ENCODE data around the gene HARBI1. TPM values are rescaled to one million over a fixed set of nuclear protein-coding genes. Genes with fewer than 3 reads are reported as not detected.
"Not testable (repeated sequence)": the region's sequence is repeated elsewhere in the genome, so short reads cannot be mapped to it uniquely, and the experiment has no call there.

The HARBI1 gene
- total RNA-seq, 3 donors from 2014 or later: 5.5 to 8.1 (median 5.7) TPM

- ATAC-seq: no peak
- no peaks in the 10 kb centered on the region for H3K27me3 Mint-ChIP-seq (ENCODE audit: low read depth)
- peaks cover 32% of the 10 kb centered on the region for H3K4me1 Mint-ChIP-seq (ENCODE audit: low read depth)
- peak overlapping the region; percentile 97 for H3K4me3 Mint-ChIP-seq
- H3K36me3 Mint-ChIP-seq (ENCODE audit: insufficient read depth): peaks cover 2% of the 10 kb centered on the region
- H3K9me3 Mint-ChIP-seq: no peaks in the 10 kb centered on the region
- no peak for DNase-seq
Measured at GRCh38 chr11:46594785-46595184, 22.2 kb downstream of the HARBI1 start.

DNA sequence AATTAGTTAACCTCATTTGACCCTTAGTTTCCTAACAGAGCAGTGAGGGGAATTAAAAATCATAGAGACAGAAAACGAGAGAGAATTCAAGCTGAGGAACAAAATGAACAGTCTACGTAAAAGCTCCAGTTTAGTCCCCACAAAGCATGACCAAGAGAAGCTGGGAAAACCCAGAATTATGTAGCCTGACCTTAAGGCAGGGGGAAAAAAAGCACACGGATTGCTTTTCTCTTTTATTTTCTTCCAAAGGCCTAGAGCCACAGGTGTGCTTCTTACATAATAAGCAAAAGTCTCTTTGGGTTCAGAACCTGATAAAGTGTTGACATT, 22.7 kb downstream of the HARBI1 start:
- DNase-seq (no peak), ATAC-seq (no peak)
- Mint-ChIP-seq H3K4me1 (ENCODE audit: low read depth) (peaks cover 34% of the 10 kb centered on the region), H3K27me3 (ENCODE audit: low read depth) (no peaks in the 10 kb centered on the region), H3K4me3 (peak overlapping the region; percentile 97), H3K36me3 (ENCODE audit: insufficient read depth) (peaks cover 2% of the 10 kb centered on the region), H3K9me3 (no peaks in the 10 kb centered on the region)

GRCh38 chr11:46593550-46594373, 23.3 kb downstream of the HARBI1 start, which contains the start of gene AMBRA1:
Gene AMBRA1 (minus strand): TSS chr11:46594023. CDS start chr11:46548380, 45,643 bp downstream.
- H3K4me1 Mint-ChIP-seq (ENCODE audit: low read depth): peaks cover 40% of the 10 kb centered on the region
- peaks cover 2% of the 10 kb centered on the region for H3K36me3 Mint-ChIP-seq (ENCODE audit: insufficient read depth)
- H3K4me3 Mint-ChIP-seq: peak within 1 kb of the TSS; percentile 97
- H3K9me3 Mint-ChIP-seq: no peaks in the 10 kb centered on the region
- peak; percentile 95 to 97 for ATAC-seq
- H3K27me3 Mint-ChIP-seq (ENCODE audit: low read depth): no peaks in the 10 kb centered on the region
- DNase-seq: peak; percentile 68

DNA sequence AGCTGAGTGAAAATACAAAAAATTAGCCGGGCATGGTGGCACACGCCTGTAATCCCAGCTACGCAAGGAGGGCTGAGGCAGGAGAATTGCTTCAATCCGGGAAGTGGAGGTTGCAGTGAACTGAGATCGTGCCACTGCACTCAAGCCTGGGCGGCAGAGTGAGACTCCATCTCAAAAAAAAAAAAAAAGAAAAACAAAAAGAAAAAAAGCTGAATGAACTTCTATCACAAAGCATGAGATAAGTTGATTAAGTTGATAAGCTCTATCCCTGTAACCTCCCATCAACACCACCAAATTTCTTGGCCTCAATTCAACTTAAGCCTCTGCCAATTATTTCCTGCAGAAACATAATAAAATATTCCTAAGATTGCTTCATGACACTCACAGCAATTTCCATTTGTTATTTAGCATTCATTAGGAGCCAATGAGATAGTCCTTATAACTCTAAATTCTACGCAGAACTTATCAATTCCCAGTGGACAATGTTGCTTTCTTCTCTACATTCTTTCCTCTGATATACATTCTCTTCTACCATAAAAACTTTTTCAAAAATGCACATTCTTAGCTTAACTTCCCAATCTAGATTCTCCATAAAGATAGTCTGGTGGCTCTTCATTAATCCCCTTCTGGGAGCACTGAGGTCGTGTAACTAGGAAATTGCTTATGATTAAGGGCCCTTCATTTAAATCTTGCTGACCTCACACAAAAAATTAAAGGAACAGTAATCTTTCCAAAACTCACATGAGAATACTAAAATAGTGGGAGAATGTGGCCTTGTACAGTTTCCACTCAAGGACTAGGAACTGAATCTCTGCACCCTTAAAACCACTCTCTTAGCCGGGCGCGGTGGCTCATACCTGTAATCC, 26.1 kb downstream of the HARBI1 start:
- DNase-seq (no peak), ATAC-seq (no peak)
- Mint-ChIP-seq H3K36me3 (ENCODE audit: insufficient read depth) (peaks cover 5% of the 10 kb centered on the region), H3K4me1 (ENCODE audit: low read depth) (peaks cover 50% of the 10 kb centered on the region), H3K9me3 (no peaks in the 10 kb centered on the region), H3K27me3 (ENCODE audit: low read depth) (no peaks in the 10 kb centered on the region), H3K4me3 (peak overlapping the region; percentile 25)

DNA sequence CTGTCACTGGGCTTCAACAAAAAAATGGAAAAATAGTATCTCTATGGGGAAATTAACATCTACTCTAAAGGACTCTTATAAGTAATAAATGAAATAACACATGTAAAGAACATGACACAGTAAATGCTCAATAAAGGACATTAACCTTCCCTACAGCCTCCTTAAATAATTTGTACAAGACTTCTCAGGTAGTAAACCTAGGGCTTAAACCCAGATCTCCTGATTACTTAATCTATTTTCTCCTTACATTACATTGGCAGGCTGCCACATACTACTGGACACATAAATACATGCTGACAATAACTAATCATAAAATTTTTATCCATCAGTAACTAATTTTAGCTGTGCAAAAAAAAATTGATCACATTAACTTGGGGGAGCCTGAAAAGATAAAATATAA, 28.1 kb downstream of the HARBI1 start:
- H3K4me3 Mint-ChIP-seq: no peak overlapping the region
- peaks cover 44% of the 10 kb centered on the region for H3K4me1 Mint-ChIP-seq (ENCODE audit: low read depth)
- peaks cover 5% of the 10 kb centered on the region for H3K36me3 Mint-ChIP-seq (ENCODE audit: insufficient read depth)
- DNase-seq (no peak), ATAC-seq (no peak)
- H3K9me3 Mint-ChIP-seq: no peaks in the 10 kb centered on the region
- no peaks in the 10 kb centered on the region for H3K27me3 Mint-ChIP-seq (ENCODE audit: low read depth)

GRCh38 chr11:46588131-46588530, 28.9 kb downstream of the HARBI1 start:
- no peaks in the 10 kb centered on the region for H3K27me3 Mint-ChIP-seq (ENCODE audit: low read depth)
- peaks cover 41% of the 10 kb centered on the region for H3K4me1 Mint-ChIP-seq (ENCODE audit: low read depth)
- H3K4me3 Mint-ChIP-seq: no peak overlapping the region
- DNase-seq: no peak
- no peak for ATAC-seq
- peaks cover 5% of the 10 kb centered on the region for H3K36me3 Mint-ChIP-seq (ENCODE audit: insufficient read depth)
- no peaks in the 10 kb centered on the region for H3K9me3 Mint-ChIP-seq

- DNase-seq; H3K4me3 Mint-ChIP-seq; ATAC-seq; H3K9me3 Mint-ChIP-seq; H3K27me3 Mint-ChIP-seq (ENCODE audit: low read depth): not testable (repeated sequence)
- peaks cover 31% of the 10 kb centered on the region for H3K4me1 Mint-ChIP-seq (ENCODE audit: low read depth)
- peaks cover 20% of the 10 kb centered on the region for H3K36me3 Mint-ChIP-seq (ENCODE audit: insufficient read depth)
Measured at GRCh38 chr11:46583513-46583912, 33.5 kb downstream of the HARBI1 start.

GRCh38 chr11:46582588-46582987, 34.4 kb downstream of the HARBI1 start:
- H3K4me1 Mint-ChIP-seq (ENCODE audit: low read depth): peaks cover 28% of the 10 kb centered on the region
- no peak overlapping the region for H3K4me3 Mint-ChIP-seq
- peaks cover 17% of the 10 kb centered on the region for H3K36me3 Mint-ChIP-seq (ENCODE audit: insufficient read depth)
- no peaks in the 10 kb centered on the region for H3K27me3 Mint-ChIP-seq (ENCODE audit: low read depth)
- DNase-seq (no peak), ATAC-seq (no peak)
- H3K9me3 Mint-ChIP-seq: no peaks in the 10 kb centered on the region

GRCh38 chr11:46577058-46577457, 40.0 kb downstream of the HARBI1 start:
- H3K4me1 Mint-ChIP-seq (ENCODE audit: low read depth): peaks cover 41% of the 10 kb centered on the region
- H3K9me3 Mint-ChIP-seq: no peaks in the 10 kb centered on the region
- H3K27me3 Mint-ChIP-seq (ENCODE audit: low read depth): no peaks in the 10 kb centered on the region
- peaks cover 25% of the 10 kb centered on the region for H3K36me3 Mint-ChIP-seq (ENCODE audit: insufficient read depth)
- ATAC-seq: no peak
- no peak overlapping the region for H3K4me3 Mint-ChIP-seq
- no peak for DNase-seq

- no peaks in the 10 kb centered on the region for H3K9me3 Mint-ChIP-seq
- ATAC-seq (no peak), DNase-seq (no peak)
- peaks cover 37% of the 10 kb centered on the region for H3K4me1 Mint-ChIP-seq (ENCODE audit: low read depth)
- no peaks in the 10 kb centered on the region for H3K27me3 Mint-ChIP-seq (ENCODE audit: low read depth)
- peaks cover 13% of the 10 kb centered on the region for H3K36me3 Mint-ChIP-seq (ENCODE audit: insufficient read depth)
- no peak overlapping the region for H3K4me3 Mint-ChIP-seq
Measured at GRCh38 chr11:46574656-46575055, 42.4 kb downstream of the HARBI1 start.

GRCh38 chr11:46570790-46571398, 46.1 kb downstream of the HARBI1 start:
- H3K36me3 Mint-ChIP-seq (ENCODE audit: insufficient read depth): peaks cover 5% of the 10 kb centered on the region
- no peak for ATAC-seq
- H3K4me1 Mint-ChIP-seq (ENCODE audit: low read depth): peaks cover 21% of the 10 kb centered on the region
- no peaks in the 10 kb centered on the region for H3K9me3 Mint-ChIP-seq
- DNase-seq: no peak
- H3K27me3 Mint-ChIP-seq (ENCODE audit: low read depth): no peaks in the 10 kb centered on the region
- H3K4me3 Mint-ChIP-seq: no peak overlapping the region

- peaks cover 26% of the 10 kb centered on the region for H3K4me1 Mint-ChIP-seq (ENCODE audit: low read depth)
- H3K9me3 Mint-ChIP-seq: no peaks in the 10 kb centered on the region
- ATAC-seq (no peak), DNase-seq (no peak)
- H3K36me3 Mint-ChIP-seq (ENCODE audit: insufficient read depth): peaks cover 2% of the 10 kb centered on the region
- no peaks in the 10 kb centered on the region for H3K27me3 Mint-ChIP-seq (ENCODE audit: low read depth)
- no peak overlapping the region for H3K4me3 Mint-ChIP-seq
Measured at GRCh38 chr11:46565232-46565840, 51.7 kb downstream of the HARBI1 start.

- no peaks in the 10 kb centered on the region for H3K27me3 Mint-ChIP-seq (ENCODE audit: low read depth)
- ATAC-seq: peak; percentile 89 to 90
- no peak overlapping the region for H3K4me3 Mint-ChIP-seq
- H3K9me3 Mint-ChIP-seq: no peaks in the 10 kb centered on the region
- no peak for DNase-seq
- H3K36me3 Mint-ChIP-seq (ENCODE audit: insufficient read depth): peaks cover 2% of the 10 kb centered on the region
- peaks cover 35% of the 10 kb centered on the region for H3K4me1 Mint-ChIP-seq (ENCODE audit: low read depth)
Measured at GRCh38 chr11:46564459-46564858, 52.6 kb downstream of the HARBI1 start.

GRCh38 chr11:46562527-46562926, 54.5 kb downstream of the HARBI1 start:
- DNase-seq (no peak), ATAC-seq (no peak)
- H3K4me1 Mint-ChIP-seq (ENCODE audit: low read depth): peaks cover 52% of the 10 kb centered on the region
- peaks cover 2% of the 10 kb centered on the region for H3K36me3 Mint-ChIP-seq (ENCODE audit: insufficient read depth)
- H3K27me3 Mint-ChIP-seq (ENCODE audit: low read depth): no peaks in the 10 kb centered on the region
- H3K9me3 Mint-ChIP-seq: no peaks in the 10 kb centered on the region
- no peak overlapping the region for H3K4me3 Mint-ChIP-seq

Measured in activated T-cell treated with anti-CD3 and anti-CD28 coated beads, Interleukin-2, amount 50 U/mL, for 4 hours (primary cell).